VCaP (cell line): Measurements from ENCODE around the gene KCTD1.
"Not testable (repeated sequence)": the region's sequence is repeated elsewhere in the genome, so short reads cannot be mapped to it uniquely, and the experiment has no call there.

Experiments used
- H3K27ac ChIP-seq: fragments of 450-650 bp; 2 replicates; pipeline ENCODE4 v1.5.1; 2017
- CTCF ChIP-seq: fragments of 450-650 bp; conservative IDR thresholded peaks from 2 replicates; pipeline ENCODE4 v1.5.1; 2017; ENCODE audit warnings: mild to moderate bottlenecking, moderate library complexity

Gene KCTD1

GRCh38 chr18:26440644-26441043 lies 107.7 kb downstream of the KCTD1 start:
- peak overlapping the region; percentile 68 for H3K27ac ChIP-seq

GRCh38 chr18:26439537-26439936 lies 108.8 kb downstream of the KCTD1 start:
- TF ChIP-seq CTCF: no peak
- peak overlapping the region; percentile 68 for H3K27ac ChIP-seq

More at GRCh38 chr18:26440644-26441043, 107.7 kb downstream of the KCTD1 start:
- no peak for TF ChIP-seq CTCF

- no peak overlapping the region for H3K27ac ChIP-seq
- no peak for TF ChIP-seq CTCF
Observed at GRCh38 chr18:26438980-26439379, 109.4 kb downstream of the KCTD1 start.

- H3K27ac ChIP-seq: not testable (repeated sequence)
Observed at GRCh38 chr18:26437634-26438033, 110.7 kb downstream of the KCTD1 start.

- no peak overlapping the region for H3K27ac ChIP-seq
- no peak for TF ChIP-seq CTCF
Observed at GRCh38 chr18:26436176-26437051, 111.9 kb downstream of the KCTD1 start.

GRCh38 chr18:26435415-26436095 lies 112.8 kb downstream of the KCTD1 start:
- TF ChIP-seq CTCF: no peak
- H3K27ac ChIP-seq: no peak overlapping the region

GRCh38 chr18:26434887-26435286 lies 113.5 kb downstream of the KCTD1 start:
- no peak for TF ChIP-seq CTCF

More at GRCh38 chr18:26434887-26435286, 113.5 kb downstream of the KCTD1 start:
- no peak overlapping the region for H3K27ac ChIP-seq
